Ishikawa (cell line): ENCODE data around the gene TCP11.

Experiments
- CREB1 ChIP-seq: IDR thresholded peaks from 2 replicates; pipeline ENCODE4 v1.6.1; 2012; ENCODE audit warnings: low read depth
- EGR1 ChIP-seq: IDR thresholded peaks from 2 replicates; pipeline ENCODE4 v1.6.1; 2012
- EP300 ChIP-seq: IDR thresholded peaks from 2 replicates; pipeline ENCODE4 v1.6.1; 2012; ENCODE audit warnings: borderline replicate concordance
- RAD21 ChIP-seq: IDR thresholded peaks from 2 replicates; pipeline ENCODE4 v1.6.1; 2012; ENCODE audit warnings: low read depth
- TAF1 ChIP-seq: IDR thresholded peaks from 2 replicates; pipeline ENCODE4 v1.6.1; 2012; ENCODE audit warnings: low read depth, mild to moderate bottlenecking
- TEAD4 ChIP-seq: IDR thresholded peaks from 2 replicates; pipeline ENCODE4 v1.6.1; 2012
- TF ChIP-seq, protein P1 (sequence below): IDR thresholded peaks from 2 replicates; pipeline ENCODE4 v1.6.1; 2012; ENCODE audit warnings: low read depth, mild to moderate bottlenecking

- TF ChIP-seq EP300 (no peak), CREB1 (no peak), TEAD4 (no peak), TAF1 (no peak), EGR1 (no peak), RAD21 (no peak)
- TF ChIP-seq, protein P1, sequence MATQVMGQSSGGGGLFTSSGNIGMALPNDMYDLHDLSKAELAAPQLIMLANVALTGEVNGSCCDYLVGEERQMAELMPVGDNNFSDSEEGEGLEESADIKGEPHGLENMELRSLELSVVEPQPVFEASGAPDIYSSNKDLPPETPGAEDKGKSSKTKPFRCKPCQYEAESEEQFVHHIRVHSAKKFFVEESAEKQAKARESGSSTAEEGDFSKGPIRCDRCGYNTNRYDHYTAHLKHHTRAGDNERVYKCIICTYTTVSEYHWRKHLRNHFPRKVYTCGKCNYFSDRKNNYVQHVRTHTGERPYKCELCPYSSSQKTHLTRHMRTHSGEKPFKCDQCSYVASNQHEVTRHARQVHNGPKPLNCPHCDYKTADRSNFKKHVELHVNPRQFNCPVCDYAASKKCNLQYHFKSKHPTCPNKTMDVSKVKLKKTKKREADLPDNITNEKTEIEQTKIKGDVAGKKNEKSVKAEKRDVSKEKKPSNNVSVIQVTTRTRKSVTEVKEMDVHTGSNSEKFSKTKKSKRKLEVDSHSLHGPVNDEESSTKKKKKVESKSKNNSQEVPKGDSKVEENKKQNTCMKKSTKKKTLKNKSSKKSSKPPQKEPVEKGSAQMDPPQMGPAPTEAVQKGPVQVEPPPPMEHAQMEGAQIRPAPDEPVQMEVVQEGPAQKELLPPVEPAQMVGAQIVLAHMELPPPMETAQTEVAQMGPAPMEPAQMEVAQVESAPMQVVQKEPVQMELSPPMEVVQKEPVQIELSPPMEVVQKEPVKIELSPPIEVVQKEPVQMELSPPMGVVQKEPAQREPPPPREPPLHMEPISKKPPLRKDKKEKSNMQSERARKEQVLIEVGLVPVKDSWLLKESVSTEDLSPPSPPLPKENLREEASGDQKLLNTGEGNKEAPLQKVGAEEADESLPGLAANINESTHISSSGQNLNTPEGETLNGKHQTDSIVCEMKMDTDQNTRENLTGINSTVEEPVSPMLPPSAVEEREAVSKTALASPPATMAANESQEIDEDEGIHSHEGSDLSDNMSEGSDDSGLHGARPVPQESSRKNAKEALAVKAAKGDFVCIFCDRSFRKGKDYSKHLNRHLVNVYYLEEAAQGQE = no peak
Measured at GRCh38 chr6:35167505-35167904, 26.4 kb upstream of the TCP11 start.
